Measurements from ENCODE around the gene SLC27A5.

GRCh38 chr19:58497634-58498170 lies 14.1 kb downstream of the SLC27A5 start:
- TF ChIP-seq POLR2AphosphoS5 (IDR thresholded peaks at IDR 0.05) (no peak), POLR2A (IDR thresholded peaks at IDR 0.05) (no peak), CTCF (IDR thresholded peaks at IDR 0.05) (no peak), EP300 (IDR thresholded peaks at IDR 0.05) (no peak)
